T-helper 2 cell treated with Interferon-gamma antibody and Interleukin-4, amounts not matched to agents 5 μg/mL and 100 μg/mL, for 36 hours (primary cell): ENCODE measurements around the gene OLIG2.

Experiments
- DNase-seq: peaks from one replicate; pipeline ENCODE4 v3.0.0; 2021; ENCODE audit warnings: low spot score
- H3K27ac Mint-ChIP-seq: one replicate; pipeline ENCODE4 v1.8.0; 2021; ENCODE audit warnings: mild to moderate bottlenecking, mixed read lengths
- H3K27me3 Mint-ChIP-seq: one replicate; pipeline ENCODE4 v1.8.0; 2021; ENCODE audit warnings: low read depth, mixed read lengths
- H3K36me3 Mint-ChIP-seq: one replicate; pipeline ENCODE4 v1.8.0; 2021; ENCODE audit warnings: low read depth, mixed read lengths
- H3K4me1 Mint-ChIP-seq: one replicate; pipeline ENCODE4 v1.8.0; 2021; ENCODE audit warnings: low read depth, mixed read lengths
- H3K4me3 Mint-ChIP-seq: one replicate; pipeline ENCODE4 v1.8.0; 2022; ENCODE audit warnings: mild to moderate bottlenecking, moderate library complexity, mixed read lengths
- H3K9me3 Mint-ChIP-seq: one replicate; pipeline ENCODE4 v1.8.0; 2021; ENCODE audit warnings: mixed read lengths

OLIG2 gene

GRCh38 chr21:33057385-33057940, 31.7 kb downstream of the OLIG2 start:
- Mint-ChIP-seq H3K27me3 (peaks cover 41% of the 10 kb centered on the region), H3K4me3 (no peak overlapping the region), H3K9me3 (no peaks in the 10 kb centered on the region), H3K27ac (no peak overlapping the region), H3K4me1 (peaks cover 2% of the 10 kb centered on the region), H3K36me3 (no peaks in the 10 kb centered on the region)
- DNase-seq = no peak

GRCh38 chr21:33058527-33058926, 32.8 kb downstream of the OLIG2 start:
- no peaks in the 10 kb centered on the region for H3K9me3 Mint-ChIP-seq
- peaks cover 2% of the 10 kb centered on the region for H3K4me1 Mint-ChIP-seq
- H3K27me3 Mint-ChIP-seq = peaks cover 37% of the 10 kb centered on the region
- no peak for DNase-seq
- H3K27ac Mint-ChIP-seq = no peak overlapping the region
- no peaks in the 10 kb centered on the region for H3K36me3 Mint-ChIP-seq
- H3K4me3 Mint-ChIP-seq = no peak overlapping the region

GRCh38 chr21:33058957-33059356, 33.2 kb downstream of the OLIG2 start:
- no peaks in the 10 kb centered on the region for H3K9me3 Mint-ChIP-seq
- no peak for DNase-seq
- no peaks in the 10 kb centered on the region for H3K36me3 Mint-ChIP-seq
- no peak overlapping the region for H3K27ac Mint-ChIP-seq
- H3K27me3 Mint-ChIP-seq = peaks cover 37% of the 10 kb centered on the region
- no peak overlapping the region for H3K4me3 Mint-ChIP-seq
- H3K4me1 Mint-ChIP-seq = peaks cover 2% of the 10 kb centered on the region

- no peak overlapping the region for H3K4me3 Mint-ChIP-seq
- H3K27ac Mint-ChIP-seq = no peak overlapping the region
- H3K9me3 Mint-ChIP-seq = no peaks in the 10 kb centered on the region
- no peak for DNase-seq
- H3K27me3 Mint-ChIP-seq = peaks cover 33% of the 10 kb centered on the region
- peaks cover 2% of the 10 kb centered on the region for H3K4me1 Mint-ChIP-seq
- H3K36me3 Mint-ChIP-seq = no peaks in the 10 kb centered on the region
Observed at GRCh38 chr21:33059380-33059841, 33.7 kb downstream of the OLIG2 start.

- no peaks in the 10 kb centered on the region for H3K9me3 Mint-ChIP-seq
- H3K27ac Mint-ChIP-seq = no peak overlapping the region
- DNase-seq = no peak
- peaks cover 2% of the 10 kb centered on the region for H3K4me1 Mint-ChIP-seq
- H3K36me3 Mint-ChIP-seq = no peaks in the 10 kb centered on the region
- no peak overlapping the region for H3K4me3 Mint-ChIP-seq
- peaks cover 40% of the 10 kb centered on the region for H3K27me3 Mint-ChIP-seq
Observed at GRCh38 chr21:33061233-33061632, 35.5 kb downstream of the OLIG2 start.

- H3K4me1 Mint-ChIP-seq = peaks cover 2% of the 10 kb centered on the region
- no peak for DNase-seq
- H3K36me3 Mint-ChIP-seq = no peaks in the 10 kb centered on the region
- H3K9me3 Mint-ChIP-seq = no peaks in the 10 kb centered on the region
- H3K27ac Mint-ChIP-seq = no peak overlapping the region
- peaks cover 54% of the 10 kb centered on the region for H3K27me3 Mint-ChIP-seq
- H3K4me3 Mint-ChIP-seq = no peak overlapping the region
Observed at GRCh38 chr21:33063375-33063883, 37.7 kb downstream of the OLIG2 start.

- Mint-ChIP-seq H3K4me1 (peaks cover 1% of the 10 kb centered on the region), H3K36me3 (no peaks in the 10 kb centered on the region), H3K9me3 (peaks cover under 1% of the 10 kb centered on the region), H3K27ac (no peak overlapping the region), H3K27me3 (peaks cover 60% of the 10 kb centered on the region), H3K4me3 (no peak overlapping the region)
- DNase-seq = no peak
Observed at GRCh38 chr21:33063907-33064622, 38.3 kb downstream of the OLIG2 start.

- DNase-seq = no peak
- no peak overlapping the region for H3K27ac Mint-ChIP-seq
- no peak overlapping the region for H3K4me3 Mint-ChIP-seq
- H3K36me3 Mint-ChIP-seq = no peaks in the 10 kb centered on the region
- no peaks in the 10 kb centered on the region for H3K4me1 Mint-ChIP-seq
- H3K27me3 Mint-ChIP-seq = peaks cover 66% of the 10 kb centered on the region
- H3K9me3 Mint-ChIP-seq = peaks cover 4% of the 10 kb centered on the region
Observed at GRCh38 chr21:33064623-33065390, 39.1 kb downstream of the OLIG2 start.

- H3K27ac Mint-ChIP-seq = no peak overlapping the region
- peaks cover 67% of the 10 kb centered on the region for H3K27me3 Mint-ChIP-seq
- peaks cover 4% of the 10 kb centered on the region for H3K9me3 Mint-ChIP-seq
- no peak for DNase-seq
- peaks cover 5% of the 10 kb centered on the region for H3K4me1 Mint-ChIP-seq
- no peak overlapping the region for H3K4me3 Mint-ChIP-seq
- no peaks in the 10 kb centered on the region for H3K36me3 Mint-ChIP-seq
Observed at GRCh38 chr21:33067043-33067442, 41.3 kb downstream of the OLIG2 start.

- Mint-ChIP-seq H3K4me3 (no peak overlapping the region), H3K27me3 (peaks cover 70% of the 10 kb centered on the region), H3K4me1 (peaks cover 6% of the 10 kb centered on the region), H3K27ac (no peak overlapping the region), H3K9me3 (peaks cover 4% of the 10 kb centered on the region), H3K36me3 (no peaks in the 10 kb centered on the region)
- no peak for DNase-seq
Observed at GRCh38 chr21:33067457-33067856, 41.7 kb downstream of the OLIG2 start.

GRCh38 chr21:33069243-33069642, 43.5 kb downstream of the OLIG2 start:
- peaks cover 6% of the 10 kb centered on the region for H3K4me1 Mint-ChIP-seq
- H3K36me3 Mint-ChIP-seq = no peaks in the 10 kb centered on the region
- peak overlapping the region; percentile 2 for H3K4me3 Mint-ChIP-seq
- H3K9me3 Mint-ChIP-seq = peaks cover 4% of the 10 kb centered on the region
- DNase-seq = no peak
- H3K27me3 Mint-ChIP-seq = peaks cover 79% of the 10 kb centered on the region
- no peak overlapping the region for H3K27ac Mint-ChIP-seq

GRCh38 chr21:33069645-33069993, 43.9 kb downstream of the OLIG2 start:
- Mint-ChIP-seq H3K9me3 (peaks cover 4% of the 10 kb centered on the region), H3K27ac (no peak overlapping the region), H3K36me3 (no peaks in the 10 kb centered on the region), H3K4me1 (peaks cover 6% of the 10 kb centered on the region), H3K27me3 (peaks cover 79% of the 10 kb centered on the region), H3K4me3 (peak overlapping the region; percentile 2)
- DNase-seq = no peak

- no peak within 1 kb of the TSS for H3K27ac Mint-ChIP-seq
- DNase-seq = peak; percentile 30
- H3K27me3 Mint-ChIP-seq = peaks cover 80% of the 10 kb centered on the region
- peak within 1 kb of the TSS; percentile 76 for H3K4me3 Mint-ChIP-seq
- H3K4me1 Mint-ChIP-seq = peaks cover 6% of the 10 kb centered on the region
- H3K9me3 Mint-ChIP-seq = peaks cover 4% of the 10 kb centered on the region
- no peaks in the 10 kb centered on the region for H3K36me3 Mint-ChIP-seq
Observed at GRCh38 chr21:33069994-33070743, 44.4 kb downstream of the OLIG2 start, which contains the start of gene OLIG1. TSS of gene OLIG1 (plus strand) at chr21:33070141. CDS start at chr21:33070247, 106 bp downstream.

- Mint-ChIP-seq H3K4me1 (peaks cover 6% of the 10 kb centered on the region), H3K4me3 (no peak overlapping the region), H3K27ac (no peak overlapping the region), H3K9me3 (peaks cover 4% of the 10 kb centered on the region), H3K36me3 (no peaks in the 10 kb centered on the region), H3K27me3 (peaks cover 80% of the 10 kb centered on the region)
- no peak for DNase-seq
Observed at GRCh38 chr21:33070744-33070997, 44.9 kb downstream of the OLIG2 start.
